Hepatocyte (in vitro differentiated cells): ENCODE results near the gene NBAS. TPM values are rescaled to one million over a fixed set of nuclear protein-coding genes. Genes with fewer than 3 reads are reported as not detected.

Experiments
- DNase-seq: peaks from one replicate; pipeline ENCODE4 v3.0.0-alpha.2; 2016; ENCODE audit warnings: low spot score
- H2AFZ ChIP-seq: fragments of 200-600 bp; sonication (generic); 2 replicates; pipeline ENCODE4 v1.6.0; 2016; ENCODE audit warnings: antibody characterized with exemption, mild to moderate bottlenecking
- H3K27ac ChIP-seq: fragments of 200-600 bp; sonication (generic); 2 replicates; pipeline ENCODE4 v1.5.1; 2016; ENCODE audit warnings: mild to moderate bottlenecking
- H3K27me3 ChIP-seq: fragments of 200-600 bp; sonication (generic); 2 replicates; pipeline ENCODE4 v1.6.1; 2016
- H3K36me3 ChIP-seq: fragments of 200-600 bp; sonication (generic); replicated peaks from 2 replicates; pipeline ENCODE4 v1.5.1; 2016; ENCODE audit warnings: low read depth; ENCODE audit not compliant: insufficient read depth
- H3K4me1 ChIP-seq: fragments of 200-600 bp; sonication (generic); 2 replicates; pipeline ENCODE4 v1.5.1; 2016; ENCODE audit warnings: mild to moderate bottlenecking, moderate library complexity; ENCODE audit not compliant: insufficient read depth
- H3K4me2 ChIP-seq: fragments of 200-600 bp; sonication (generic); 2 replicates; pipeline ENCODE4 v1.6.0; 2016
- H3K4me3 ChIP-seq: fragments of 200-600 bp; sonication (generic); 2 replicates; pipeline ENCODE4 v1.5.1; 2016; ENCODE audit warnings: mild to moderate bottlenecking
- H3K79me2 ChIP-seq: fragments of 200-600 bp; sonication (generic); 2 replicates; pipeline ENCODE4 v1.6.0; 2017; ENCODE audit warnings: mild to moderate bottlenecking
- H3K9me2 ChIP-seq: fragments of 200-600 bp; sonication (generic); replicated peaks from 2 replicates; pipeline ENCODE4 v1.6.0; 2017; ENCODE audit warnings: mild to moderate bottlenecking; ENCODE audit not compliant: insufficient read depth
- H3K9me3 ChIP-seq: fragments of 200-600 bp; sonication (generic); 2 replicates; pipeline ENCODE4 v1.5.1; 2016; ENCODE audit warnings: low read depth, mild to moderate bottlenecking
- H4K20me1 ChIP-seq: fragments of 200-600 bp; sonication (generic); 2 replicates; pipeline ENCODE4 v1.6.0; 2016; ENCODE audit warnings: mild to moderate bottlenecking; ENCODE audit not compliant: insufficient read depth, poor library complexity, severe bottlenecking
- CTCF ChIP-seq: fragments of 200-600 bp; sonication (generic); IDR thresholded peaks from 2 replicates; pipeline ENCODE4 v1.5.1; 2016; ENCODE audit warnings: antibody characterized with exemption, mild to moderate bottlenecking; ENCODE audit not compliant: poor library complexity
- EZH2 ChIP-seq: fragments of 200-600 bp; sonication (generic); IDR thresholded peaks from 2 replicates; pipeline ENCODE4 v1.6.1; 2016; ENCODE audit warnings: antibody characterized with exemption, mild to moderate bottlenecking, borderline replicate concordance
- EZH2phosphoT487 ChIP-seq: fragments of 200-600 bp; sonication (generic); IDR thresholded peaks from one replicate; pipeline ENCODE4 v1.6.1; 2018; ENCODE audit warnings: antibody characterized with exemption, mild to moderate bottlenecking, low read depth, moderate library complexity; ENCODE audit not compliant: unreplicated experiment, severe bottlenecking
- WGBS: methylation state at CpG from one replicate; pipeline ENCODE4 v1.1.6; 2016; ENCODE audit warnings: low lambda C conversion rate; ENCODE audit errors: missing lambda C conversion rate; 5-methylcytosine and 5-hydroxymethylcytosine counted together
- polyA plus RNA-seq: library from polyadenylated mRNA; unstranded; fragments of >200 nt; fragmentation: Nextera tagmentation; extraction: Ambion mirVana; gene quantifications from 2 replicates; pipeline ENCODE4 v1.2.1, GENCODE V29; 2016
- total RNA-seq: library from RNA; depleted of rRNA; stranded (reverse); fragments of >200 nt; gene quantifications from 2 replicates; pipeline ENCODE4 v1.2.3, GENCODE V29; 2014

Gene NBAS
- total and polyA plus RNA-seq, 2 experiments from 2014 or later, result 20.8 to 47.2 TPM

- Histone ChIP-seq H3K4me3 (no peak overlapping the region), H3K36me3 (no peaks in the 10 kb centered on the region), H3K27me3 (no peaks in the 10 kb centered on the region), H3K79me2 (no peaks in the 10 kb centered on the region), H3K4me1 (no peaks in the 10 kb centered on the region), H3K27ac (no peak overlapping the region), H2AFZ (no peak overlapping the region), H3K9me3 (no peaks in the 10 kb centered on the region), H3K9me2 (no peaks in the 10 kb centered on the region), H3K4me2 (no peak overlapping the region), H4K20me1 (no peaks in the 10 kb centered on the region)
- no peak for DNase-seq
- WGBS, result 66% methylated on average over 2 of the region's 2 CpGs
- TF ChIP-seq CTCF, result no peak
- no peak for TF ChIP-seq EZH2
- no peak for TF ChIP-seq EZH2phosphoT487
These were observed 397.8 kb downstream of the NBAS start for GRCh38 chr2:15163326-15163725.

GRCh38 chr2:15162620-15163019 lies 398.5 kb downstream of the NBAS start:
- Histone ChIP-seq H2AFZ (no peak overlapping the region), H3K36me3 (no peaks in the 10 kb centered on the region), H3K4me2 (no peak overlapping the region), H3K79me2 (no peaks in the 10 kb centered on the region), H3K9me3 (no peaks in the 10 kb centered on the region), H3K27ac (no peak overlapping the region), H3K27me3 (no peaks in the 10 kb centered on the region), H3K9me2 (no peaks in the 10 kb centered on the region), H4K20me1 (no peaks in the 10 kb centered on the region), H3K4me1 (no peaks in the 10 kb centered on the region), H3K4me3 (no peak overlapping the region)
- 99% methylated on average over 3 of the region's 3 CpGs for WGBS
- TF ChIP-seq EZH2, result no peak
- no peak for TF ChIP-seq CTCF
- no peak for TF ChIP-seq EZH2phosphoT487
- no peak for DNase-seq

- Histone ChIP-seq H4K20me1 (no peaks in the 10 kb centered on the region), H3K4me3 (no peak overlapping the region), H3K4me2 (no peak overlapping the region), H3K9me2 (no peaks in the 10 kb centered on the region), H3K36me3 (no peaks in the 10 kb centered on the region), H3K27ac (no peak overlapping the region), H2AFZ (no peak overlapping the region), H3K79me2 (no peaks in the 10 kb centered on the region), H3K9me3 (no peaks in the 10 kb centered on the region), H3K27me3 (no peaks in the 10 kb centered on the region), H3K4me1 (no peaks in the 10 kb centered on the region)
- DNase-seq, result no peak
- TF ChIP-seq CTCF (no peak), EZH2phosphoT487 (no peak), EZH2 (no peak)
- 86% methylated on average over 9 of the region's 9 CpGs for WGBS
These were observed 400.7 kb downstream of the NBAS start for GRCh38 chr2:15160201-15160991.
